NCI-H82 (cell line): Measurements from ENCODE around the gene FAM186B.
"Not testable (repeated sequence)": the region's sequence is repeated elsewhere in the genome, so short reads cannot be mapped to it uniquely, and the experiment has no call there.

Source experiments
- DNase-seq: peaks from one replicate; lab custom pipeline; 2025; lab: John Stamatoyannopoulos, UW

FAM186B gene, protein sequence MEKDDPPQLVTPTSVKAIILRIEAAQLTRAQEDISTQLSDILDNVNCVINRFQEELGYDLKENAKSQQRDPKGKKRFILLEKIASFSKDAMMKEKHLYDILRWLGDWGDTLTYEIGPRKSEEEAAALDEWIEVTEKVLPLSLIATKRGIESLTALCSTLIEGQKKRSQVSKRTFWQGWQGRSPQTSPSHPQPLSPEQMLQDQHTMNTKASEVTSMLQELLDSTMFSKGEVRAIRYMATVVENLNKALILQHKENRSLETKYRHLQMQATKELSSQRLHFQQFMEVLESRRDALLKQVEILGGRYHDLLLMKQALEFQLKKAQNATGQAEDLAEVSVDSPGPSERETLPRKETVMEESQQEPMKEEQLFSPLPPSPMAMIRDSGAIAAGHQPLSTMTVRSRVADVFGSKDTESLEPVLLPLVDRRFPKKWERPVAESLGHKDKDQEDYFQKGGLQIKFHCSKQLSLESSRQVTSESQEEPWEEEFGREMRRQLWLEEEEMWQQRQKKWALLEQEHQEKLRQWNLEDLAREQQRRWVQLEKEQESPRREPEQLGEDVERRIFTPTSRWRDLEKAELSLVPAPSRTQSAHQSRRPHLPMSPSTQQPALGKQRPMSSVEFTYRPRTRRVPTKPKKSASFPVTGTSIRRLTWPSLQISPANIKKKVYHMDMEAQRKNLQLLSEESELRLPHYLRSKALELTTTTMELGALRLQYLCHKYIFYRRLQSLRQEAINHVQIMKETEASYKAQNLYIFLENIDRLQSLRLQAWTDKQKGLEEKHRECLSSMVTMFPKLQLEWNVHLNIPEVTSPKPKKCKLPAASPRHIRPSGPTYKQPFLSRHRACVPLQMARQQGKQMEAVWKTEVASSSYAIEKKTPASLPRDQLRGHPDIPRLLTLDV

DNA sequence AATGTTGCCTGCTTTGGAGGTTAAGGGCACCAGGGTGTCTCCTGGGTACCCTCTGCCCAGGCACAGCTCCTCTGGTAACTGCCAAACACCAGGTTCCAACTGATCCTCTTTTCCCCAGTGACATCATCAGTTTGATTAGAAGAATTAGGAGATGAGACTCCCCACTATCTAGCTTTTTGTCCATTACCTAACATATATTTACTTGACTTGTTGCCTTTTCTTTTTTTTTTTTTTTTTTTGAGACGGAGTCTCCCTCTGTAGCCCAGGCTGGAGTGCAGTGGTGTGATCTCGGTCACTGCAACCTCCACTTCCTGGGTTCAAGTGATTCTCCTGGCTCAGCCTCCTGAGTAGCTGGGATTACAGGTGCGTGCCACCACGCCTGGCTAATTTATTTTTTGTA is at the start of gene FAM186B:
Gene FAM186B (minus strand): TSS at position 101 of the 400 bp plus-strand sequence. CDS start 162 bp downstream, outside the sequence.
- not testable (repeated sequence) for DNase-seq

DNA sequence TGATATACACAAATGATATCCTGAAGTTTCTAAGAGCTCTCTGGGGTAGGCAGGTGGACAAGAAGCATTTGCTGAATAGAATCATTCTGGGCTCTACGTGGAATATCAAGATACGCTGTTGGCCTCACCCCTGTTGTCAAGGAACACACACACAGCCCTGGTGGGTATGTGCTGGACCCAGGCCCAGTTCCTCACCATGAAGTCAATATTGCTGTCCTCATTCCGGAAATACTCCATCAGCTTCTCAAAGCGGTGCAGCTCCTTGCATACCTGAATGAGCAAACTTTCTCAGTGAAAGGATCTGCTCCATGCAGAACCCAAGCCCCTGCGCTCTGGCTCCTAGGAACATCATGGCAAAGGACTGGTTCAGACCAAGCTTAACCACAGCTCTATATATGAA is 49.3 kb upstream of the FAM186B start:
- no peak for DNase-seq

GRCh38 chr12:49652921-49653520 is 47.6 kb upstream of the FAM186B start:
- no peak for DNase-seq

DNA sequence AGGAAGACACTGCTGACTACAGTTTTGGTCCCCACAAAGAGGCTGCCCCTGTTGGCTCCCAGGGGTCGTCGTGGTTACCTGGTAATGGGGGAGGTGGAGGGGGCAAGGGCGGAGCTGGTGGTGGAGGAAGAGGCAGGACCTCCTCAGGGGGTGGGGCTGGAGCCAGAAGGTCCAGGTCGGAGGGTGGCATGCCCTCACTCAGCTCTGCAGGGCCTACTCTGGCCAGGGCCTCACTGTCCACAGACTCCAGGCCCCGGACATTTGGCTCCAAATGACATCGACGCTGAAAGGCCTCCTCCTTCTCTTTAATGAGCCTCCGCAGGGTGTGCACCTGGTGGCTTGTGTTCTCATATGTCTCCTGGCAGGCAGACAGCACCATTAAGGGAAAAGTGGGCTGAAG is 46.4 kb upstream of the FAM186B start:
- DNase-seq, result no peak

- no peak for DNase-seq
Observed at GRCh38 chr12:49649892-49650291, 44.5 kb upstream of the FAM186B start.

GRCh38 chr12:49649445-49649844 is 44.0 kb upstream of the FAM186B start:
- DNase-seq, result no peak

DNA sequence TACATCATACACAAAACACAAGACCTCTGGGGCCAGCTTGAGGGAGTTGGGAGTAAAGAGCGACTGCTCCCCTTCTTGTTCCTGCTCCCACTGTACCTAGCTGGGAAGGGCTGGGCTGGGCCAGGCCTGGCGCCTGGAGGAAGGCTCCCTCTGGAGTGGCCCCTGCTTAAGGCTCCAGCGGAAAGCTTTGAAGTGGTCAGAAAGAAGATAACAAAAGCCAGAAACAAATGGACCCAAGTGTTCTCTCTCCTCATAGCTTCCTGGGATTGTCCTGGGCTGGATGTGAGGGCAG is 43.2 kb upstream of the FAM186B start:
- DNase-seq, result no peak

DNA sequence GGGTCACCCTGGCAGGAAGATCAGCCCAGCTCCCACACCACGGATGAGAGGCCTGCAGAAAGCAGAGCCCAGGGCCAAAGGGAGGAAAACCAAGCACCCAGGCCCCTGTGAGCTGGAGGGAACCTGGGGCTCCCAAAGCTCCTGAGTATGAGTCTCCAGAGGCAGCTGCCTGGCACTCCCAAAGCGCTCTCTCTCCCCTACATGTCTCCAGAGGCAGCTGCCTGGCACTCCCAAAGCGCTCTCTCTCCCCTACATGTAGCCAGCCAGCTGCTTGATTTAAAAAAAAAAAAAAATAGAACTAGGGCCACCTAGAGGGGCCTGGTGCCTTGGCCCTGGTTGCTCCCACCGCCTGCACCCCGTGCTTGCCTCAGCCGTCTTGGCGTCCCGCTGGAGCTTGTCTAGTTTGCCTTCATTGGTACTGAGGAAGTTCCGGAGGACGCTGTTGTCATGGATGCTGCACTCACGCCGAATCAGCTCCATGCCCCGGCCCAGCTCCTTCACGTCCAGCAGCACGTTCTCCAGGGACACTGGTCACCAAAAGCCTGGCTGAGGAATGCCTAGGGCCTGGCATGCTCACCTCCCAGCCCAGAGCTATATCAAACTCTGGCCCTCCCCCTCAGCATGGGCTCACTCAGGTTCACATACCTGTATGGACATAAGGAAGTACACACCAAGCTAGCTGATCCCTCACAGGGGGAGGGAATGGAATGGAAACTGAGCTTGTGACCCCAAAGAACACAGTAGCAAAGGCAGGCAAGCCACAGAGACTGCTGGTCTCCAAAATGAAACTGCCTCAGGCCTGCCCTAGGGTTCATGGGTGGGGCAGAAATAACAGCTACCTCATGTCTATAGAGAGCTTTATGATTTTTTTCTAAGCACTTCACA is 42.6 kb upstream of the FAM186B start:
- DNase-seq, result no peak

DNA sequence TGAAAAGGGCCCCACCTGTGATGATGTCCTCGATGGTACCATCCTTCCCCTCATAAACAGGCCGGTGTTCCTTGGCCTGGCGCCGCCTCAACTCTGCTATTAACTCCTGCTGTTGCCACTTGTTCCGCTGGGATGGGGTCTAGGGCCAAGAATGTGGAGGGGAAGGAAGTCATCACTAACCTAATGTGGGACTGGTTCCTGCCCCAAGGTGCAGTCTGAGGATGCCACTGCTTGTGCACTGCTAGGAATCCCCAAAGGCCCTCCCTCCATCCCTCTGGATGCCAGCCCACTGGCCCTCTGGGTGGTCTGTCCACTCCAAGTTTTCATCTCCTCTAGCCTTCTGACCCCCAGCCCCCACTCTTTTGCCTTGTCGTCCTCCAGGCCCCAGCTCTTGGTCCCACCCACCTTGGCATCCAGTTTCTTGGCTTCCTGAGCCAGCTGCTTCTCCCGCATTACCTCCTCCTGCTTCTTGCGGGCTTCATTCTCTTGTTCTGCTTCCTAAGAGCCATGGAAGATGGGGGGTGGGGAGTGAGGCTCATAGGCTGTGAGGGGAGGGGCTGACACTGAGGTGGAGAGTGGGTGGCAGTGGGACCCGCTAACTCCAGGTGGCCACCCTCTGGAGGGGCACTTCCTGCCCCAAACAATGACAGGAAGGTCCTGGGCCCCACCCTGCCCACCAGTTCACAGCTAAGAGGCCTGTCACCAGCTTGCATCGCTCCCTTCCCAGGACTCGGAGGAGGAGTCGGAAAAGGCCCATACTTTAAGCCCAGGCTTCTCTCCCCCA is 41.6 kb upstream of the FAM186B start:
- no peak for DNase-seq

DNA sequence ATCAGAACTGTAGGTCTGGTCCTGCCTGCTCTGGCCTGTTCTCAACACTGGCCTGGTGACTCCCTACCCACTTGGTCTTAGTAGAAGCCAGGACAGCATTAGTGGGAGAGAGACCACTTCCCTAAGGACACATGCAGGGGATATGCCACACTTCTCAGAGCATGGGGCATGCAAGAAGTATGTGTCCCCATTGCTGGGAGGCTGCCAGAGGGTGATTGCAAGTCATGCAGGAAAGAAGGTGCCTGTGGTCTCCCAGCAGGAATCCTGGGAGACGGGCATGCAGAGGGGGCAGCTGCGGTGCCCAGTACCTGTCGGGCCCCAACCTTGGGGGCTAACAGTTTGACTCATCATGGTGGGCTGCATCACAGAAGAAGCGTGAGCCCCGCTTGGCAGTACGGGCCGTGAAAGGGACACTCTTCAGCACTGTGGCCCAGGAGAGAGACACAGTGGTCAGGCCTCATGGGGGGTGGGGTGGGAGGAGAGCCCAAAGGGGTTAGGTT is 40.9 kb upstream of the FAM186B start:
- no peak for DNase-seq

DNA sequence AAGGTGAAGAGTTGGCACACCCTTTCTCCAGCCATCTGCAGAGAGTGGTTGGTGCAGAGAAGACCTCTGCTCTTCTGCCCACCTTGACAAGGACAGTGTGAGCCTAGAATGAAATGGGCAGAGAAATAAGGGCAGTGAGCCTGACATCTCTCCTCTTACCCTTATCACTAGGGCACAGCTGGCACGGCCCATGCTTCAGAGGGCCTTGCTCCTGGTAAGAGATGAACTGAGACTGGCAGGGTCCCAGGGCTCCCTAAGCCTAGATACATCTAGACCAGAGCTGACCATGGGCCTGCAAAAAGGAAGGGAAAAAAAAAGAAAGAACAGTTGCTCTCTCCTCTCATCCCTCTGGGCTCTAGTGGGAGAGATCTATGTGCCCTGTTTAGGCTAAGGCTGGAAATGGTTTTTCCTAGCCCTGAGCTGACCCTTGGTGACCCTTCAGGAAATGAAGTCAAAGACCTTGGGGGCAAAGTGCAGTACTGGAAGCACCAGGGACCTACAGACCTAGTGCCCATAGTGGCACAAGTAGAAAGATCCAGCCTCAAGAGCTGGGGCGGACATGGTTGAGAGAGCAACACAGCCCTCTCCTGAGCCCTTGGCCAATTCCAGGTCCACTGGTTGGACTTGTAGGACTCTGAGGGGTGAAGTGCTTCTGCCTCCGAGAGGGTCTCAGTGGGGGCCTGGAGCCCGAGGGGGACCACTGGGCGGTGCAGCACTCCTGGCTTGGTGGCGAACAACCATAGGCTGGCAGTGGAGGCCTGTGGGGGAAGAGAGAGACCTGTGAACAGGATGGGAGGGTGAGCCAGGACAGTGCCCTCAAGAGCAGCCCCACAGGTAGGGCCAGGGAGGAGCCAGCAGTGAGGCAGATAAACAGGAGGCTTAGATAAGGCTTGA is 40.0 kb upstream of the FAM186B start:
- DNase-seq, result no peak

DNA sequence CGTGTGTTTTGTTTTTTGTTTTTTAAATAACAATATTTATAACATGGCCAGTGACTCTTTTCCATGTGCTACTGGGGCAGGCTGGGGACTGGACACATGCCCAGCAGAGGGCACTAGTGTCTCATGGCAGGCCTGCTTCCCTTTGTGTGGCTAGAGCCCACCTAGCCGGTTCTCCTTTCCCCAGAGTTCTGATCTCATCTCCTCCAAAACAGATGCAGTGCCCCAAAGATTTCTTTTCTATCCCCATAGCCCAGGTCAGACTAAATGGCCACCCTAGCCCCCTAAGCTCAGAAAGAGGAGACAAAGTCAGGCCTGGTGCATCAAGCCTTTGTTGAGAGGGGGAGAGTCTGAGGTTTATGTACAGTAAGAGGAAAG is 39.2 kb upstream of the FAM186B start:
- peak; percentile 88 for DNase-seq

DNA sequence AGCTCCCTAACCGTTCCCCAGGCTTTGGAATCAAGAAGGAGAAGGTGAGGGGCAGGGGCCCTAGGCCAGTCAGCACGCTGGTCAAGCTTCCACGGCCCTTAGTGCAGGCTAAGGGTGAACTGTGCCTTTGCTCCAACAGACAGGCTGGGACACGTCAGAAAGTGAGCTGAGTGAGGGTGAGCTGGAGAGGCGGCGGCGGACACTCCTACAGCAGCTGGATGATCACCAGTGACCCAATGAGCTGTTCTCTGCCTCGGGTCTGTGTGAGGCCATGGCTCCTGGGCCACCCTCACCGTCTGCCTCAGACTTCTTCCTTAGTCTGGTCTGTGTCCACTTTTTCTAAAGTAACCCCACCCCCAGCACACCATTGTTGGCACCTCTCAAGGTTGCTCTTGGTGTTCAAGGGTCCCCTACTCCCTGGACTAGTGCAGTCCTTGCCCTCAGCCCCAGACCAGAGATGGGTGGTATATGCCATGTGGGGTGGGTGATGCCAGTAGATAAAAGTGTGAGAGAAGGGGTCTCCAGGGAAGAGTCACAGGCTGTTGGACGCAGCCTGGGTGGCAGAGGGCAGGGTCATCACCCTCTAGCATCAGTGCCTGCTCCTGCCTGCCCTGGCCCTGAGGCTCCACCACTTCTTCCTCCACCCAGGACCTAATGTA is 38.7 kb upstream of the FAM186B start:
- no peak for DNase-seq

- DNase-seq, result no peak
Observed at GRCh38 chr12:49643135-49643534, 37.7 kb upstream of the FAM186B start.

DNA sequence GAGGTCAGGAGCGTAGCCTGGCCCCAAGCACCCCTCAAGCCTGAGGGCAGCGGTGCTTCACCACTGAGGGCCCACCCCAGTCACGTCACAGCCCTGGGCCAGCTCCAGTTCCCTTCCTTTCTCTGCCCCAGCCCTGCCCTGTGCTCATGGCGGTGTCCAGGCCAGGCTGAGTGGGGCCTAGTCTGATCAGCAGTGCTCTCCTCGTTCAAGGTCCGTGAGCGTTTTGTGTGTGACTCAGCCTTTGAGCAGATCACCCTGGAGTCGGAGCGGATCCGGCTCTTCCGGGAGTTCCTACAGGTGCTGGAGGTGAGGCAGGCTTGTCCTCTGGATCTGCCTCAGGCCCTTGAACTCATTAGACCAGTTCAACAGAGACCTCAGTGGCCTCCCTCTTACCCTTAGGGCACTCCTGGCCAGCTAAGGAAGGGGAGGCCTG is 36.9 kb upstream of the FAM186B start:
- DNase-seq, result no peak

GRCh38 chr12:49641748-49642369 is 36.4 kb upstream of the FAM186B start:
- DNase-seq, result no peak

- peak; percentile 85 for DNase-seq
Observed at GRCh38 chr12:49636979-49637755, 31.7 kb upstream of the FAM186B start.

DNA sequence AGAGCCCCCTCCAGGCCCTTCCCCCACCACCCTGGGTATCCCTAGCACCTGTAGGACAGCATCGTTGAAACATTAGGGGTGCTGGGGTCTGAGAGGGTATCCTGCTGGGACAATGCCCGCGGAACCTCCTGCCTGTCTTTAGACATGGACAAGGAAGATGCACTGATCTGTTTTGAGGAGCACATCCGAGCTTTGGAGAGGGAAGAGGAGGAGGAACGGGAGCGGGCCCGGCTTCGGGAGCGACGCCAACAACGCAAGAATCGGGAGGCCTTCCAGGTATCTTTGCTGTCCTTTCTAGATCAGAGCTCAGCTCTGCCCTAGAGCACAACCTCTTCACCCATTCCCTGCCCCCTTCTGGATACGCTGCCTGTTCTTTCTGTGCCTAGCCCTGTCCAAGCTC is 31.1 kb upstream of the FAM186B start:
- DNase-seq, result no peak
